HG03378 (cell line): ENCODE measurements around the gene PLA2G2C.

Experiments
- ATAC-seq: cut with Tn5 transposase; IDR thresholded peaks from one replicate; pipeline ENCODE4 v1.9.1; 2021; ENCODE audit warnings: mild to moderate bottlenecking, moderate library complexity; ENCODE audit not compliant: unreplicated experiment

The PLA2G2C gene

GRCh38 chr1:20209471-20209870 is 23.2 kb upstream of the PLA2G2C start:
- no peak for ATAC-seq

GRCh38 chr1:20207546-20207945 is 21.2 kb upstream of the PLA2G2C start:
- no peak for ATAC-seq

GRCh38 chr1:20202166-20202565 is 15.8 kb upstream of the PLA2G2C start:
- no peak for ATAC-seq

GRCh38 chr1:20200966-20201365 is 14.6 kb upstream of the PLA2G2C start:
- ATAC-seq: no peak

GRCh38 chr1:20199840-20200239 is 13.5 kb upstream of the PLA2G2C start:
- no peak for ATAC-seq

- ATAC-seq: no peak
Observed at GRCh38 chr1:20199403-20199802, 13.1 kb upstream of the PLA2G2C start.

- ATAC-seq: no peak
Observed at GRCh38 chr1:20198918-20199317, 12.6 kb upstream of the PLA2G2C start.

GRCh38 chr1:20198296-20198695 is 12.0 kb upstream of the PLA2G2C start:
- ATAC-seq: no peak

GRCh38 chr1:20197329-20197791 is 11.0 kb upstream of the PLA2G2C start:
- no peak for ATAC-seq

- no peak for ATAC-seq
Observed at GRCh38 chr1:20195462-20195780, 9.1 kb upstream of the PLA2G2C start.

GRCh38 chr1:20194757-20195461 is 8.6 kb upstream of the PLA2G2C start:
- ATAC-seq: no peak

- ATAC-seq: no peak
Observed at GRCh38 chr1:20194224-20194623, 7.9 kb upstream of the PLA2G2C start.

- no peak for ATAC-seq
Observed at GRCh38 chr1:20192871-20193411, 6.6 kb upstream of the PLA2G2C start.

- no peak for ATAC-seq
Observed at GRCh38 chr1:20192364-20192763, 6.0 kb upstream of the PLA2G2C start.

- no peak for ATAC-seq
Observed at GRCh38 chr1:20191266-20191825, 5.0 kb upstream of the PLA2G2C start.

- ATAC-seq: no peak
Observed at GRCh38 chr1:20190256-20191160, 4.2 kb upstream of the PLA2G2C start.

GRCh38 chr1:20189664-20190063 is 3.3 kb upstream of the PLA2G2C start:
- ATAC-seq: no peak

GRCh38 chr1:20188455-20188817 is 2.1 kb upstream of the PLA2G2C start:
- no peak for ATAC-seq

- ATAC-seq: no peak
Observed at GRCh38 chr1:20187813-20188454, 1.6 kb upstream of the PLA2G2C start.

- ATAC-seq: no peak
Observed at GRCh38 chr1:20187103-20187812, 940 bp upstream of the PLA2G2C start.
